Measurements from ENCODE around the gene TYR.
"Not testable (repeated sequence)": the region's sequence is repeated elsewhere in the genome, so short reads cannot be mapped to it uniquely, and the experiment has no call there.

TYR gene

GRCh38 chr11:89220684-89221339 lies 43.1 kb downstream of the TYR start:
- Histone ChIP-seq H3K9ac (ENCODE audit: low read length) (no peak overlapping the region), H3K27ac (ENCODE audit: low read depth, low read length) (no peak overlapping the region), H4K20me1 (ENCODE audit: low read depth, low read length) (no peaks in the 10 kb centered on the region), H3K27me3 (ENCODE audit: low read length) (no peaks in the 10 kb centered on the region), H3F3A (ENCODE audit: insufficient read depth) (no peaks in the 10 kb centered on the region), H2AFZ (ENCODE audit: low read depth, low read length, severe bottlenecking) (no peak overlapping the region), H3K9me2 (replicated peaks; ENCODE audit: insufficient read depth, low read length) (no peaks in the 10 kb centered on the region), H3K4me3 (ENCODE audit: insufficient read depth, low read length, poor library complexity, severe bottlenecking) (no peak overlapping the region), H3K79me2 (ENCODE audit: insufficient read depth, low read length) (no peaks in the 10 kb centered on the region), H3K4me2 (ENCODE audit: low read depth, low read length, poor library complexity, severe bottlenecking) (no peak overlapping the region), H3K36me3 (ENCODE audit: low read length) (no peaks in the 10 kb centered on the region), H3K9me3 (ENCODE audit: insufficient read depth, low read length) (no peaks in the 10 kb centered on the region)
- TF ChIP-seq CTCF (IDR thresholded peaks at IDR 0.05; ENCODE audit: insufficient read depth, low read length, poor library complexity, severe bottlenecking) (no peak), EZH2phosphoT487 (conservative IDR thresholded peaks at IDR 0.05; ENCODE audit: low read length) (no peak)

- Histone ChIP-seq H2AFZ (ENCODE audit: low read depth, low read length, severe bottlenecking) (no peak overlapping the region), H3F3A (ENCODE audit: insufficient read depth) (no peaks in the 10 kb centered on the region), H3K27me3 (ENCODE audit: low read length) (no peaks in the 10 kb centered on the region), H4K20me1 (ENCODE audit: low read depth, low read length) (no peaks in the 10 kb centered on the region), H3K9me3 (ENCODE audit: insufficient read depth, low read length) (no peaks in the 10 kb centered on the region), H3K9ac (ENCODE audit: low read length) (no peak overlapping the region), H3K9me2 (replicated peaks; ENCODE audit: insufficient read depth, low read length) (no peaks in the 10 kb centered on the region), H3K4me2 (ENCODE audit: low read depth, low read length, poor library complexity, severe bottlenecking) (no peak overlapping the region), H3K79me2 (ENCODE audit: insufficient read depth, low read length) (no peaks in the 10 kb centered on the region), H3K36me3 (ENCODE audit: low read length) (no peaks in the 10 kb centered on the region), H3K27ac (ENCODE audit: low read depth, low read length) (no peak overlapping the region), H3K4me3 (ENCODE audit: insufficient read depth, low read length, poor library complexity, severe bottlenecking) (no peak overlapping the region)
- TF ChIP-seq EZH2phosphoT487 (conservative IDR thresholded peaks at IDR 0.05; ENCODE audit: low read length) (no peak), CTCF (IDR thresholded peaks at IDR 0.05; ENCODE audit: insufficient read depth, low read length, poor library complexity, severe bottlenecking) (no peak)
These were observed 57.4 kb downstream of the TYR start for GRCh38 chr11:89235083-89235482.

GRCh38 chr11:89235976-89236375 lies 58.3 kb downstream of the TYR start:
- Histone ChIP-seq H3K4me3 (ENCODE audit: insufficient read depth, low read length, poor library complexity, severe bottlenecking) (no peak overlapping the region), H3K9ac (ENCODE audit: low read length) (no peak overlapping the region), H3K4me2 (ENCODE audit: low read depth, low read length, poor library complexity, severe bottlenecking) (no peak overlapping the region), H3K27ac (ENCODE audit: low read depth, low read length) (no peak overlapping the region), H3K27me3 (ENCODE audit: low read length) (no peaks in the 10 kb centered on the region), H2AFZ (ENCODE audit: low read depth, low read length, severe bottlenecking) (no peak overlapping the region), H3K9me3 (ENCODE audit: insufficient read depth, low read length) (no peaks in the 10 kb centered on the region), H3K9me2 (replicated peaks; ENCODE audit: insufficient read depth, low read length) (no peaks in the 10 kb centered on the region), H3K79me2 (ENCODE audit: insufficient read depth, low read length) (no peaks in the 10 kb centered on the region), H3K36me3 (ENCODE audit: low read length) (no peaks in the 10 kb centered on the region), H3F3A (ENCODE audit: insufficient read depth) (no peaks in the 10 kb centered on the region), H4K20me1 (ENCODE audit: low read depth, low read length) (no peaks in the 10 kb centered on the region)
- TF ChIP-seq EZH2phosphoT487 (conservative IDR thresholded peaks at IDR 0.05; ENCODE audit: low read length) (no peak), CTCF (IDR thresholded peaks at IDR 0.05; ENCODE audit: insufficient read depth, low read length, poor library complexity, severe bottlenecking) (no peak)

GRCh38 chr11:89247007-89247406 lies 69.3 kb downstream of the TYR start:
- H3F3A ChIP-seq (ENCODE audit: insufficient read depth); H3K27me3 ChIP-seq (ENCODE audit: low read length); H3K4me2 ChIP-seq (ENCODE audit: low read depth, low read length, poor library complexity, severe bottlenecking); H4K20me1 ChIP-seq (ENCODE audit: low read depth, low read length); H3K36me3 ChIP-seq (ENCODE audit: low read length); H3K9me2 ChIP-seq (replicated peaks; ENCODE audit: insufficient read depth, low read length); H3K4me3 ChIP-seq (ENCODE audit: insufficient read depth, low read length, poor library complexity, severe bottlenecking); H3K9me3 ChIP-seq (ENCODE audit: insufficient read depth, low read length); H3K27ac ChIP-seq (ENCODE audit: low read depth, low read length); H3K9ac ChIP-seq (ENCODE audit: low read length); H3K79me2 ChIP-seq (ENCODE audit: insufficient read depth, low read length); H2AFZ ChIP-seq (ENCODE audit: low read depth, low read length, severe bottlenecking): not testable (repeated sequence)
